ENCODE data around the gene RSPRY1.

RSPRY1 gene

DNA sequence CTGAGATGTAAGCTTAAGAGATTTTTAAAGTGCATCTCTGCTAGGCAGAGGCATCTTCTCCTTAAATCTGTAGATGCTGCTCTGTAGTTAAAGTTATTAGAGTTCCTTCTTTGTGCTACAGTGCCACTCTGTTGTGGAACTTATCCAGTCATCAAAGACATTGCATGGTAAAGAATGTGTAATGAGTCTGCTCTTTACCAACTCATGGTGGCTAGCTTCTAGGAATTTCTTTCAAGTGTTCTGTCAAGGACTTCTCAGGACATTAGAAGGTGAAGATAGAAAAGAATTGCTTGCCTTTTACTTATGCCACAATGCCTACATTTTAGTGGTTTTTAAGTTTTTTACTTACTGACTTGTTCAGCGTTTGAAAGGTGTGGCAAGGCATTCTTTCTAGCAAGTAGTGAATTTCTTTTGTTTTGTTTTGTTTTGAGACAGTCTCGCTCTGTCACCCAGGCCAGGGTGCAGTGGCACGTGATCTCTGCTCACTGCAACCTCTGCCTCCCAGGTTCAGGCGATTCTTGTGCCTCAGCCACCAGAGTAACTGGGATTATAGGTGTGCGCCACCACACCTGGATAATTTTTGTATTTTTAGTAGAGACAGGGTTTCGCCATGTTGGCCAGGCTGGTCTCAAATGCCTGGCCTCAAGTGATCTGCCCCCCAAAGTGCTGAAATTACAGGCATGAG lies 38.7 kb downstream of the RSPRY1 start:
- no peak for DNase-seq

DNA sequence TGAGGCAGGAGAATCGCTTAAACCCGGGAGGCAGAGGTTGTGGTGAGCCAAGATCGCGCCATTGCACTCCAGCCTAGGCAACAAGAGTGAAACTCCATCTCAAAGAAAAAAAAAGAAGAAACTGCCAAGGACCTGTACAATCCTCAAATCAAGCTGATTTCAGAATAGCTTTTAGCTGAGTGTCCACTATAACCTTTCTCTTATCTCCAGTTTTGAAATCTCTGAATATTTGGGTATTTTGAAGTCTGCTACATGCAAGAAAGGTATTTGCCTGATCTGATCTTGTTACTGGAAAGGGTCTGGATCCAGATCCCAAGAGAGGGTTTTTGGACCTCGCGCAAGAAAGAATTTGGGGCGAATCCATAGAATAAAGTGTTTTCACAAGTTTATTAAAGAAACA lies 39.8 kb downstream of the RSPRY1 start:
- no peak for DNase-seq

DNA sequence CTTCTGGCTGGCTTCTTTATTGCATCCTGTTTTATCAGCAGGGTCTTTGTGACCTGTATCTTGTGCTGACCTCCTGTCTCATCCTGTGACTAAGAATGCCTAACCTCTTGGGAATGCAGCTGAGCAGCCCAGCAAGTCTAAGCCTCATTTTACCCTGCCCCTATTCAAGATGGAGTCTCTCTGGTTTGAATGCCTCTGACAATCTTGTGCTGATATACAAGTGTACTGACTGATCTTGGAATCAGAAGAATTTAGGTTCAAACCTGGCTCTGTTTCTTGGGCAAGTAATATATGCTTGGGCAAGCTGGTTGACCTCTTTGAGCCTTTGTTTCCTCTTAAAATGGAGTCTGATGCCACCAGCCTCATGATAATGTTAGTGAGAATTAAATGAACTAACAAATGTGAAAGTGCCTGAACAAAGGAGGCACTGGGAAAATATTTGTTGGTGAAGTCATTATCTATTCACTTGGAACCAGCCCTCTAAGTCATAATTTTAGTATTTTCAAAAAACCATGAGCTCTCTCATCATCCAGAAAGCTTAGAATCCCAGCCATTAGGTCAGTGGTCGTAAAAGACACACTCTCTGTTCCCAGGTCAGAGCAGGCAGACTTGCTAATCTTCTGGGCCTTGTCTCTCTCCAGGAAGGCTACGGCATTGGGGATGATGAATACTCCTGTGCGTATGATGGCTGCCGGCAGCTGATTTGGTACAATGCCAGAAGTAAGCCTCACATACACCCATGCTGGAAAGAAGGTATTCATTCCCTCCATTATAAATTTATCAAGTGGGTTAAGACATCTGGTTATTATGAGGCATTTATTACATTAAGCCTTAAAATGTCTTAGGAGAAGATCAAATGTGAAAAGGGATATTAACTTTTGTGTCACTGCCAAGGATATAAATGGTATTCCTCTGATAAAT lies 40.8 kb downstream of the RSPRY1 start:
- DNase-seq = no peak

DNA sequence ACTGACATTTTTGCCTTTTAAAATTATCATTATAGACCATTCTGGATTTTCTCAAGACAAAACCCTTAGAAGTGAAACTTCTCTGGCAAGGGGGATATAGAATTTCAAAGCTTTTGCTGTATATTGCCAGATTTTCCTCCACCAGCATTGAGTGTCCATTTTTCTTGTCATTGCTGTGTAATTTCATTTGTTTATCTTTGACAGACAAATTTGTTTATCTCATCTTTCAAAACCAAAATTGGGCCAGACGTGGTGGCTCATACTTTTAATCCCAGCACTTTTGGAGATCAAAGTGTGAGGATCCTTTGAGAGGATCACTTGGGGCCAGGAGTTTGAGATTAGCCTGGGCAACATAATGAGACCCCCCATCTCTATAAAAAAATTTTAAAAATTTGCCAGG lies 43.0 kb downstream of the RSPRY1 start:
- DNase-seq = no peak

DNA sequence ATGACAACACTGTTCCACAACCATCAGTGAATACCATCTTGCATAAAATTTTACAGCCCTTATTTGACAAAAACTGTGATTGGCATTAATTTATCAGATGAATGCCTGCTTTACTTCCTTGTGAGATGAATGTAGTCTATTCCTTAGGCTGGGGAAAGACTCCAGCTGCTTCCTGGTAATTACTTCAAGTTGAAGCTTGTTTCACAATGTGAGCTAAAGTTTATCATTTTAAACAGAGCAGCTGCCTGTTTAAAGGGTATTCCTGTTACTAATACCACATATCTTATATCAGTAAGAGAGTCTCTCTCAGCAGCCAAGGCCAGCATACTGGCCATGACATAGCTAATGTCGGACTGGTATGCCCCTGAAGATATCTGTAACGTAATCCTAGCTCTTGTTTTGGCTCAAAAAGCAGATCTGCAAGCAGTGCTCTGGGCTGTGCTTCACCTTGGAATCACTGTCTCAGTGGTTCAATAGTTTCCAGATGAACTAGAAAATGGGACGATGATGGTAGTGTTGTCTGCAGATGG lies 45.8 kb downstream of the RSPRY1 start:
- DNase-seq = no peak

DNA sequence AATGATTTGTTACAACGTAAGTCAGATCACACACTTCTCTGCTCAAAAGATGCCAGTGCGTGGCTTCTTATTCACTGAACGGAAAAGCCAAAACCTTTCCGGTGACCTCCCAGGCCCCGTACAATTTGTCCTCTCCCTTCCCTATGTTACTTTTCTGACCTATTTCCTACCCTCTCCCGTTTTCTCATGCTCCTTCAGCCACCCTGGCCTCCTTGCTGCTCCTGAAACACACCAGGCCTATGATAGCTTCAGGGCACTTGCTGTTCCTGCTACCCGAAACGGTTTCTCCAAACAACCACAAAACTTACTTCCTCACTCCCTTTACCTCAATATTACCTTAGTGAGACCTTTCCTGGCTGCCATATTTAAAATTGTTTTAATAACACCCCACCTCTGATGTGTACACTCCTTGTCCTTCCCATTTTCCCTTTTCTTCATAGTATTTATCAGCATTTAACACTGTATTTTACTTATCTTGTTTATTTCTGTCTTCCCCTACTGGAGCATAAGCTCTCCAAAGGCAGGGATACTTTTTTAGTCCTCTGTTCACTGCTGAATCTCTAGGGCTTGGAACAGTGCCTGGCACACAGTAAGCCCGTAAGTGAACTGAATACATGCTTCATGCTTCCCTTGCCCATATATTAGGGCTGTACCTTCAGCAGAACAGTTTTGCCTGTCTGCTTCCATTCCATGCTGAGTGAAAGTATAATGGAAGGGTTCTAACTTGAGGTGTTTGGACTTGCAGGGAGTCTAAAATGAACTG lies 48.0 kb downstream of the RSPRY1 start:
- no peak for DNase-seq

DNA sequence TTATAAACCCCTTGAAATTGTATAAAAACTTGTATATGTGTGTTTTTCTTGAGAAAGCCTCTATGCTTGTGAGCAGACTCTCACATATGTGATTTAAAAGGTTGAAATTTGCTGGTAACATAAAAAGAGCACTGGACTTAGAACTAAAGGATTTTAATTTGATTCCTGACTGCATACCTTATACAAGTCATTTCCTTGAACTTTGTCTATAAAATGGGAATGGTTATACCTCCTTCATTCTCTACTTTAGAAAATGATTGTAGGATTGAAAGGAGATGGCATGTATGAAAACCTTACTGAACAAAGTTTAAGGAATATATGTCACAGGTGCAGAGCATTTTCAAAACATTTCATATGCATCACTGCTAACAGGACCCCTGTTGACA lies 48.6 kb downstream of the RSPRY1 start:
- no peak for DNase-seq

DNA sequence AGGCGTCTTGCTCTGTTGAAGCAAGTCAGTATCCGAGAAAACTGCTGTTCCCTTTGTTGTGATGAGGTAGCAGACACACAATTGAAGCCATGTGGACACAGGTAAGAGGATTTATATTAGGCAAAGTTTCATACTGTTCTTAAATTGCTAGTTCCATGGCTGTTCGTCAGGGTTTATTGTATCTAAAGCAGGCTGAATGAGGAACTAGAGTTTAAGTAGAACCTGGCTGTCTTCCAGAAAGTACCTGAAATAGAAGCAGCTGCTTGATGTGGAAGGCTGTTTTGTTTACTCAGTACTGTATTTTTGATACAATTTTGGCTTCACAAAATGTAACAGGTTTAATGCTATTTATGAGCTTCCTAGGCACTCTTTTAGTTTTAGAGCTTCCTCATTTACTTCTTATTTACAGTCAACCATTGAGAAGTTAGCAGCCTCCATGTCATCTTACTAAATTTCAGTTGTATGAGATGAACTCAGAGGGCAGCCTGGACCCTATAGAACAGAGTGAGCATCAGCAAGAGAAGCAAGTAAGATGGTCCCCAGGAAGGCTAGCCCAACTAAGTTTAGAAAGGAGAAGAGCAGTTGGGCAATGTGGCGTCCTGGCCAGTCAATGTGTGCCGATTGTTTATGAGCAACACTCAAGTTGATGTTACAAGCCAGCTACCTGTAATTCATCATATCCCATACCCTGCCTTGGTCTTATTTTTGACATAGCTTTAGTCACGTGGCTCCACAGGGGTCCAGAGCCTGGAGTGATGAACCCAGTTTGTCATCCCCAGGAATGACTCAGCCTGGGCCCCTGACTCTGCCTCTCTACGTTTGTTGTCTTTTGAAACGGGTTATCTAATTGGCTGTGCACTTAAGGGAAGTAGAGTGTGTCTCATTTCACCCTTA lies 49.2 kb downstream of the RSPRY1 start:
- DNase-seq = peak; percentile 69

DNA sequence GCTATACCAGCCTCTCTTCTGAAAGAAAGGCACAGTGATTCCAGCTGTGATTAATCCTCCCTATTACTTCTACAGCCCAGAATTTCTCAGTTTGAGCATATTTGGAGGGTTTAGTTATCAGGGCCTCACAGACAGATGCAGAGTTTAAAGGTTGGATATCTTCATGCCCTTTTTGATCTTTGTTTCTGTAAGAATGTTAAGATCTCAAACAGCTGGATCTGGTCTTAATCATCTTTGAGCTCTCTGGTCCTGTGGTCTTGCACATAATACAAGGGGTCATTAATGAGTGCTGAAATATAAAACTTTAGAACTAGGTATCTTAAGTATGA lies 49.9 kb downstream of the RSPRY1 start:
- no peak for DNase-seq

DNA sequence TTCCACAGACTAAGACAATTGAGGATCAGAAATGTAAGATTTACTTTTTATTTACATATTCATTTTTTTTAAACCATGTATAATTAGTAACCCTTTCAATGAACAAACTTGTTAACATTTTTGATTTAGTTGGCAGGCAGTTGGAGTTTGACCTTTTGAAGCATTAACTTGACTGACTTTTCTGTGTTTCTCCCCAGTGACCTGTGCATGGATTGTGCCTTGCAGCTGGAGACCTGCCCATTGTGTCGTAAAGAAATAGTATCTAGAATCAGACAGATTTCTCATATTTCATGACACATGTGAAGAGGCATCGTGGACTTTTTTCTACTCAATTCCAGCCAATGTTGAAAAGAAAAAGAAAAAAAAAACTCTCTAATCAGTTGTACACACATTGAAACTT lies 52.6 kb downstream of the RSPRY1 start:
- DNase-seq = no peak

DNA sequence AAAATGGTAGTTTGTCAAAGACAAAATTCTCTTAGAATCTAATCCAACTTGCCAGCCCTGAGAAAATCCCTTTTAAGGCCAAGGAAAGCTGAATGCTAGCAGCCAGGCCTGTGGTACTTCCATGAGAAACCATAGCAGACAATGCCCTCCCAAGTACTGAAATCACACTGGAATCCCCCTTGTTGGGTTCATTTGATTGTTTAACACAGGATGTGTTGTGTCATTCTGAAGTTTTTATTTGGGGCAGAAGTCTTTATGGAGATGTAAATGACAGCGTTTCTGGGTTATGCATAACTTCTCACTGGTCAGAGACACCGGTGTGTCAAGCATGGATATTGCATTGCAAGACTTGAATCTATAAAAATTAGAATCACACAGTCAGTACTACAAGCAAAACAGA lies 53.0 kb downstream of the RSPRY1 start:
- DNase-seq = no peak

DNA sequence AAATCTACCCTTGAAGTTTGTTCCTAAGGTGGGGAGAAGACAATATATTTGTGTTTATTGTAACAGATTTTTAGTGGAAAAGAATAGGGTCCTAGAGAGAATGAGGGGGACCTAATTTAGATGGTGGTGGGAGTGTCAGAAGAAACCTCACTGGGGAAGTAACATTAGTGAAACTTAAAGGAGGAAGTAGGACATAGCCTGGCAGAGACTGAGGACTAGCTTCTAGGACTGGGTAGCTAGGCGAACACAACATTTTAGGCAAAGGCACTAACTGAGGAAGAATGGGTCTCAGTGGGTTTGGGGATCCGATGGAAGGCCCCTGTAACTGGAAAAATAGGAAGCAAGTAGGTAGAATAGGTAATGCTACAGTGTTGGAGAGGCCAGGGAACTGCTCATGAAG lies 54.7 kb downstream of the RSPRY1 start:
- DNase-seq = no peak

DNA sequence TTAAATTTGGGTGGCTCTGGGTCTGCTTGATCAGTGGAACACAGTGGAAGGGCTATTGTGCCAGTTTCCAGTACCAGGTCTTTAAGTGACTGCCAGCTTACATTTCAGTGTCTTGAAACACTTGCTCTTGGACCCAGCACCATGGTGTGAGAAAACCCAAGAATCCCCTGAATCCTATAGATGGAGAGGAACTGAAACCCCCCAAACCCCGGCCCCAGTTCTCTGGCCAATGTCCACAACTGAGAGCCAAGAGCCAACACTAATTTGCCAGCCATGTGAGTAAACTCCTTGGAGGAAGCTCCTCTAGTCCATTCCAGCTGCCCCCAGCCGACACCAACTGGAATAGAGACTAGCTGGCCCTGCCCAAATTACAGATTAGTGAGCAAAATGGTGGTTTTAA lies 56.5 kb downstream of the RSPRY1 start:
- no peak for DNase-seq

DNA sequence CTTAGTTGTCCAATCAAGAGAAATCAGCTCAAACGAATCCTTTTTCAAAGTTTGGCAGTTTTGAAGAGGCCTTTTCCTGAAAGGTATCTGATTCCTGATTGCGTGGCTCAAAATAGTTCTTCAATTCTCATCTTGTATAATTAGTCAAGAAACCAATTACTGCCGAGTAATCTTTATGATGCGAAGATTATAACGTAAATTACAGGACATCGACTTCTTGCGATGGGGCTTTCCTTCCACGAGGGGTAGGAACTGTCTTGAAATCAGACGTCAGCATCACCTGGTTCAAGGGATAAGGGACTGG lies 58.3 kb downstream of the RSPRY1 start:
- no peak for DNase-seq

DNA sequence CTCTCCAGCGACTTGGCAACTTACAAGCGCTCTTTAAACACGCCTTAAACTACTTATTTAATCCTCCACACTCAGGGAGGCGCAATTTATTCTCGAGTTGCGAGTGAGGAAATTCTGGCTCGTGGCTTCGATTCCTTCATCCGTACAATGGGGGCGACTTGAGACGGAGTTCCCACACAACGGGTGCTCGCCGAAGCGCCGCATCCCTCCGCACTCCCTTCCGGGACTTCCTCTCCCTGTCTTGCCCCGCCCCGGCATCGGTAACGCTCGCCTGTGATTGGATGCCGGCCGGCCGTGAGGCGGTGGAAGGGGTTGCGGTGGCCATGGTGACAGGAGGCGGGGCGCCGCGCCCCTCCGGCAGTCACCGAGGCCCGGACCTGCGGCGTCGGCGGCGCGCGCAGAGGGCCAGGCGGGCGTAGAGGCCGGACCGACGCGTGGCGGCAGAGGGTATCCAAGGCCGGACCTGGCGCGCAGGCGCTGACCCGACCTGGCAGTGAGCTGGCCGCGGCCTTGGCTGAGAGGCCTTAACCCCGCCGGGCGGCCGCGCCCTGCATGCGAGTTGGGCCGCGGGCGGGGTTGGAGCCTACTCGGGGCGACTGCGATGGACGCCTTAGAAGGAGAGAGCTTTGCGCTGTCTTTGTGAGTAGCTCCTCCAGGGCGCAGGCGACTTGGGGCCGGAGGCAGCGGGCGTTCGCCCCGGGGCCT lies 58.8 kb downstream of the RSPRY1 start, which contains the start of gene ARL2BP:
Gene ARL2BP (plus strand): TSS at position 493 of the 705 bp plus-strand sequence. CDS start 109 bp downstream, at position 602.
- peak; percentile 98 for DNase-seq

DNA sequence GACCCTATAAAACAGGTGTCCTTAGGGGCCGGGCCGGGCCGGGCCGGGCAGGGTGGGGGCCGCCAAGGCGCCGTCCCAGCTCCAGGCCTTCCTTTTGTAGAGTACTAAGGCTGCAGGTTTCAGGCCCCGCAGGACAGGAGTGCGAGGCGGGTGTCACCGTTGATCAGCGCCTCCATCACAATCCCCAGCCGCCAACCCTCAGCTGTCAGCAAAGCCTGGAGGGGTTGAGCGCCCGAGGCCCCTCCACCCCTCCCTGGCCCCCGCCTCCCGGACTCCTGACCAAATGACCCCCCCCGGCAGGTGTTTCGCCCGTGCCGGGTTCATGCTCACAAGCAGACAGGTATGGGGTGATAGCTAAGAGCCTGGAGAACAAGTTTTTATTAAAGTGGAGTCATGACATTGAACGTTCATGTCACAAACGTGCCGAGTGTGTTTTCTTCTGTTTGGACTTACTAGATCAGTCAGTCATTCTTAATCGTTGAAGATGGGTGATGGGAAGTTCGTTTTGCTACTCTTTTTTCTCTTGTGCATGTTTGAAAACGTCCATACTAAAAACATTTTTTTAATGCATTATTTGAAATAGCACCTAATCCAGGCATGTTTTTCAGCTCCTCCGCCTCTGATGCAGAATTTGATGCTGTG lies 59.5 kb downstream of the RSPRY1 start:
- DNase-seq = peak; percentile 39

DNA sequence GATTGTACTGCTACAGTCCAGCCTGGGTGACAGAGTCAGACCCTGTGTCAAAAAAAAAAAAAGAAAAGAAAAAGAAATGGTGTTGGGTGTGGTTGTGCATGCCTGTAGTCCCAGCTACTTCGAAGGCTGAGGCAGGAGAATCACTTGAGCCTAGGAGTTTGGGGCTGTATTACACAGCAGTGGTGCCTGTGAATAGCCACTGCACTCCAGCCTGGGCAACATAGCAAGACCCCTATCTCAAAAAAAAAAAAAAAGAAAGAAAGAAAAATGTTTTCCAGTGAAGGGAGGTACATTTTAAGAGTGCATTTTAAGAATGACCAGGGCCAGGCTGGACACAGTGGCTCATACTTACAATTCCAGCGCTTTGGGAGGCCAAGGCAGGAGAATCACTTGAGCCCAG lies 65.2 kb downstream of the RSPRY1 start:
- DNase-seq = no peak

DNA sequence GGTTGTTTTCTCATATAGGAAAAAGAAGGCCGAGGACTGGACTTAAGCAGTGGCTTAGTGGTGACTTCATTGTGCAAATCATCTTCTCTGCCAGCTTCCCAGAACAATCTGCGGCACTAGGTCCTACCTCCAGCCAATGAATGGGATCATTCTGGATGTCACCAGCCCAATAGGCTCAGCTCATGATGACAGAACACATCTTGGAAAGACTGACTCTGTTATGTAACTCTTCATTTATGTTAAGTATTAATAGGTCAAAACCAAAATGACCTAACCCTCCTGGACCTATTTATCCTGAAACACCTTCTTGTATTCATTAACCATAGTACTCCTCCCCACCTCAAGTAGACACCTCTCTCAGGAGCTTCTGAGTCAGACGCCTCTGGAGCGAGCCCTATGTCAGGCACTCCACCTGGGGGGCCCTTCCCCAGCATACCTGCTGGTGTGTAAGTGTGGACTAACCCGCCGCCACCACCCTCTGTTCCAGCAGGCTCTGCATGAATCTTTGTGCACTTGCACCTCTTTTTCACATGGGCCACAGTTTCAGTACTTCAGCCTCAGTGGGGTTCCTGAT lies 66.1 kb downstream of the RSPRY1 start:
- no peak for DNase-seq

DNA sequence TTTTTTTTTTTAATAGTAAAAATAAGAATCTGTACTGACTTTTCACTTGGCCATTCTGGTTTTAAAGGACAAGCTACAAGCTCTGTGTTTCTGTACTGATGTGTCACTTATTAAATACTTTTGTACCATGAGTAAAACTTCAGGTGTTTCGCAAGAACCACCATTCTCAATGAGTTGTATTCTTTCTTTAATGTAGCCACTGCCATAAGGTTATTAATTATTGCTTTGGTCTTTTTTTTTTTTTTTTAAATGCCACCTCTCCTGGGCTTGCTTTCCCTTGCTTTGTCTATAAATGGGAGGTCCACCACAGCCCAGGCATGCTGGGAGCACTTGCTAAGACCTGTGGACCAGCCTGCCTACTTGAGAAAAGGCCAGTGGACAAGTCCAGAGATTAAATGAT lies 67.3 kb downstream of the RSPRY1 start:
- DNase-seq = no peak

DNA sequence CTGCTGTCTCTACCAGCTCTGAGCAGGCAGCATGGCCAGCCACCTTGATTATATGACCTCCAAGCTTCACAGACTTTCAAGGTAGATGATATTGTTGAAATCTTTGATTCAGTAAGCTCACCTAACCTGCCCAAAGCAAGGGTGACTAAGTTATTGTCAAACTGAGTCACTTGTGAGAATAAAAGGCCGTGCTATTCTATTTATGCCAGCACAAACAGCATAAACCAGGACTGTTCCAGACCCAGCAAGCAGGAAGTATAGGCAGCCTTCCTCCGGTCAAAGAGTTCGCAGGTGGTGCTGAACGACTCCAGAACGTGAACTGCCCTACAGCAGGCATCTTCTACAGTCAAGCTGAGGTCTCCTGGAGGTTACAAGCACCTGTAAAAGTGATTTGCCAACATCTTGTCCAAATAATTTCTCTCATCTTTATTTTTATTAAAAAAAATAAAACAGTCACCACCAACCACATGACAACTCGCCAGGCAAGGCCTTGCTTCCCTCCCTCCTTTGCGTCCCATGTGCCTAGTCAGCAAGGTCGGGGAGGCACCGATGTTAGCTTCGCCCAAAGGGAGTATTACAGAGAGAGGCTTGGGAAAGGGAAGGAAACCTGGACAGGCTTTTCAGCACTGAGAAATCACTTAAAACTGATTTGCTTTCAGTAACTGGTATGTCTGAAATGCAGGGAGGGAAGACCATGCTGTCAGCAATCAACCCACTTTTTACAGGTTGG lies 69.7 kb downstream of the RSPRY1 start:
- DNase-seq = no peak
